ENCODE results near the gene KCNT1. TPM values are rescaled to one million over a fixed set of nuclear protein-coding genes. Genes with fewer than 3 reads are reported as not detected.

The KCNT1 gene
- total and polyA plus RNA-seq, 8 donors = 0.05 to 1.1 (median 0.11) TPM

- no peak for ATAC-seq
- H3K4me3 ChIP-seq = no peak overlapping the region
- no peak for TF ChIP-seq CTCF (IDR thresholded peaks at IDR 0.05)
- H3K9me3 ChIP-seq = no peaks in the 10 kb centered on the region
- intact Hi-C loops (cut with DNase I) = no loop called here
- H3K4me1 ChIP-seq = no peaks in the 10 kb centered on the region
- 44 to 51% methylated on average over 18 to 19 of the region's 19 CpGs for WGBS, 2 donors
- H3K27ac ChIP-seq = no peak overlapping the region
- H3K27me3 ChIP-seq = no peaks in the 10 kb centered on the region
- DNase-seq = no peak
- H3K36me3 ChIP-seq = no peaks in the 10 kb centered on the region
- FAIRE-seq = no peak
These were observed 40.0 kb upstream of the KCNT1 start for GRCh38 chr9:135661816-135662560.

GRCh38 chr9:135662758-135663450, 39.1 kb upstream of the KCNT1 start, which contains the start of gene LCN9:
Gene LCN9, plus strand, starts transcription at chr9:135663309. Its CDS starts 13 bp downstream, at chr9:135663322.
- FAIRE-seq (no peak), ATAC-seq (no peak)

DNA sequence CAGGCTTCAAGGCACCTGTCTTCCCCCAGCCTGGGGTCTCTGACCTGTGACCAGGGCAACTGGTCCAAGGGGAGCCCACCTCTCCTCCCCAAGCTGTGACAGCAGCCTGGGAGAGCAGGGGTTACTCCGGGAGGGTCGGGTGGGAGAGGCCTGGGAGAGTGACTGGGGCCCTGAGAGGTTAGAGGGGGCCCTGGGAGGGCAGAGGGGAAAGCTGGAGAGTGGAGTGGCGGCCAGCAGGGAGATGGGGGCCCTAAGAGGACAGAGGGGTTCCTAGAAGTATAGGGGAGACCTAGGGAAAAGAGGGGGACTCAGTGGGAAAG, 38.6 kb upstream of the KCNT1 start:
- no peaks in the 10 kb centered on the region for H3K36me3 ChIP-seq
- no peaks in the 10 kb centered on the region for H3K9me3 ChIP-seq
- no peak for FAIRE-seq
- no peaks in the 10 kb centered on the region for H3K4me1 ChIP-seq
- intact Hi-C loops (cut with DNase I) = no loop called here
- no peak for DNase-seq
- no peak for ATAC-seq
- no peak overlapping the region for H3K27ac ChIP-seq
- no peak overlapping the region for H3K4me3 ChIP-seq
- no peak for TF ChIP-seq CTCF (IDR thresholded peaks at IDR 0.05)
- no peaks in the 10 kb centered on the region for H3K27me3 ChIP-seq
- 37% methylated on average over 3 of the region's 3 CpGs for WGBS, 2 donors

More at GRCh38 chr9:135662758-135663450, 39.1 kb upstream of the KCNT1 start, which contains the start of gene LCN9:
- intact Hi-C loops (cut with DNase I) = no loop called here
- Histone ChIP-seq H3K4me3 (no peak within 1 kb of the TSS), H3K27ac (no peak within 1 kb of the TSS), H3K4me1 (no peaks in the 10 kb centered on the region), H3K9me3 (no peaks in the 10 kb centered on the region), H3K36me3 (no peaks in the 10 kb centered on the region), H3K27me3 (no peaks in the 10 kb centered on the region)
- DNase-seq = no peak
- 42 to 48% methylated on average over 24 to 25 of the region's 25 CpGs for WGBS, 2 donors
- TF ChIP-seq CTCF (IDR thresholded peaks at IDR 0.05) = no peak

- Histone ChIP-seq H3K27me3 (no peaks in the 10 kb centered on the region), H3K9me3 (no peaks in the 10 kb centered on the region), H3K27ac (no peak overlapping the region), H3K4me3 (no peak overlapping the region), H3K36me3 (no peaks in the 10 kb centered on the region), H3K4me1 (no peaks in the 10 kb centered on the region)
- no peak for TF ChIP-seq CTCF (IDR thresholded peaks at IDR 0.05)
- ATAC-seq = no peak
- WGBS, 2 donors = 65 to 67% methylated on average over 12 of the region's 12 CpGs
- peak in 1 of 6 donors; percentile 14 for DNase-seq
- FAIRE-seq = no peak
- intact Hi-C loops (cut with DNase I) = no loop called here
These were observed 38.1 kb upstream of the KCNT1 start for GRCh38 chr9:135663857-135664256.

GRCh38 chr9:135664266-135664665, 37.7 kb upstream of the KCNT1 start:
- WGBS, 2 donors = 52 to 73% methylated on average over 10 of the region's 10 CpGs
- FAIRE-seq = no peak

More at GRCh38 chr9:135664266-135664665, 37.7 kb upstream of the KCNT1 start:
- no peaks in the 10 kb centered on the region for H3K27me3 ChIP-seq
- no peaks in the 10 kb centered on the region for H3K4me1 ChIP-seq
- peak in 1 of 6 donors; percentile 34 for DNase-seq
- no peaks in the 10 kb centered on the region for H3K36me3 ChIP-seq
- no peak overlapping the region for H3K27ac ChIP-seq
- no peak for ATAC-seq
- H3K4me3 ChIP-seq = no peak overlapping the region
- TF ChIP-seq CTCF (IDR thresholded peaks at IDR 0.05) = no peak
- intact Hi-C loops (cut with DNase I) = no loop called here
- no peaks in the 10 kb centered on the region for H3K9me3 ChIP-seq

Data from pancreas (tissue), 10 donors.